Loucy (cell line): Measurements from ENCODE around the gene FOXF1.

Experiments
- CTCF ChIP-seq: fragments of 200-600 bp; sonication (generic); conservative IDR thresholded peaks from 2 replicates; pipeline ENCODE4 v1.5.1; 2014; ENCODE audit warnings: mild to moderate bottlenecking, antibody characterized with exemption, low read length
- EZH2phosphoT487 ChIP-seq: fragments of 200-600 bp; IDR thresholded peaks from 2 replicates; pipeline ENCODE4 v1.6.1; 2018; ENCODE audit warnings: antibody characterized with exemption, mild to moderate bottlenecking, moderate library complexity, borderline replicate concordance

GRCh38 chr16:86505185-86505898 lies 5.0 kb upstream of the FOXF1 start:
- TF ChIP-seq CTCF (no peak), EZH2phosphoT487 (no peak)
